Endothelial cell of umbilical vein (primary cell): ENCODE results near the gene CERS6. TPM values are rescaled to one million over a fixed set of nuclear protein-coding genes. Genes with fewer than 3 reads are reported as not detected.

ENCODE experiments used
- BruUV-seq: library from RNA; stranded (reverse); fragments of 400-500 nt; replicated peaks from 2 replicates; lab custom pipeline; 2021; lab: Mats Ljungman, UMichigan
- CTCF ChIA-PET: fragments of 300-600, 350-600 bp; sonication (Branson Sonifier 250); formaldehyde crosslinking; loops from one replicate; lab custom pipeline; 2021; ENCODE audit warnings: antibody characterized with exemption, inconsistent platforms; lab: Charles Lee
- POLR2A ChIA-PET: fragments of 300-600, 350-600 bp; sonication (Branson Sonifier 250); formaldehyde crosslinking; loops from one replicate; lab custom pipeline; 2021; ENCODE audit warnings: antibody characterized with exemption, inconsistent platforms; lab: Charles Lee
- DNase-seq: peaks from one replicate; pipeline ENCODE4 v3.0.0-alpha.2; 2011; ENCODE audit warnings: low read depth, low spot score
- FAIRE-seq: peaks from 2 replicates; lab custom pipeline; 2011; peaks lifted over from hg19 to GRCh38; lab: Jason Lieb, UNC
- H2AFZ ChIP-seq: 2 replicates; pipeline ENCODE4 v1.6.0; 2012; ENCODE audit warnings: low read depth, low read length, control low read depth, inconsistent platforms
- H3K27ac ChIP-seq: 2 replicates; pipeline ENCODE4 v1.5.1; 2011; ENCODE audit warnings: low read depth, mild to moderate bottlenecking, control low read depth, low read length, moderate library complexity; ENCODE audit not compliant: insufficient read depth
- H3K27me3 ChIP-seq, 2 experiments: 2 replicates each; pipeline versions ENCODE4 v1.6.0 to v1.6.1; 2011; ENCODE audit warnings: low read length in 2 of 2, mixed read lengths in 1 of 2; ENCODE audit not compliant: control insufficient read depth in 2 of 2, insufficient read depth in 2 of 2
- H3K36me3 ChIP-seq, 2 experiments: 2 replicates in 1 of 2; 3 replicates in 1 of 2; pipeline ENCODE4 v1.5.1; 2011; ENCODE audit warnings: low read length in 2 of 2, mild to moderate bottlenecking in 1 of 2, moderate library complexity in 1 of 2; ENCODE audit not compliant: control insufficient read depth in 2 of 2, insufficient read depth in 2 of 2; ENCODE audit errors: extremely low read depth in 1 of 2
- H3K4me1 ChIP-seq: 3 replicates; pipeline ENCODE4 v1.5.1; 2011; ENCODE audit warnings: mild to moderate bottlenecking, low read length; ENCODE audit not compliant: control insufficient read depth, insufficient read depth; ENCODE audit errors: extremely low read depth
- H3K4me2 ChIP-seq: 2 replicates; pipeline ENCODE4 v1.6.1; 2011; ENCODE audit warnings: low read length, control low read depth, mixed read lengths; ENCODE audit not compliant: insufficient read depth
- H3K4me3 ChIP-seq, 3 experiments: fragments of 200-600 bp in 1 of 3; sonication (generic), shearing (Covaris generic) in 1 of 3; replicated peaks in 1 of 3; 2 replicates each; pipeline ENCODE4 v1.5.1; 2011 to 2016; ENCODE audit warnings: control low read depth in 3 of 3, low read length in 3 of 3, mild to moderate bottlenecking in 2 of 3, inconsistent platforms in 1 of 3, low read depth in 1 of 3, moderate library complexity in 1 of 3; ENCODE audit not compliant: insufficient read depth in 1 of 3
- H3K79me2 ChIP-seq: 2 replicates; pipeline ENCODE4 v1.6.0; 2012; ENCODE audit warnings: low read length, inconsistent platforms; ENCODE audit not compliant: control insufficient read depth, insufficient read depth
- H3K9ac ChIP-seq: replicated peaks from 2 replicates; pipeline ENCODE3; 2011; ENCODE audit warnings: low read length, control low read depth; ENCODE audit not compliant: insufficient read depth; ENCODE audit errors: extremely low read depth
- H3K9me1 ChIP-seq: replicated peaks from 3 replicates; pipeline ENCODE4 v1.6.0; 2011; ENCODE audit warnings: mild to moderate bottlenecking, low read length; ENCODE audit not compliant: control insufficient read depth, insufficient read depth; ENCODE audit errors: extremely low read depth
- H3K9me3 ChIP-seq: replicated peaks from 2 replicates; pipeline ENCODE4 v1.5.1; 2012; ENCODE audit warnings: low read length, inconsistent platforms; ENCODE audit not compliant: control insufficient read depth, insufficient read depth
- H4K20me1 ChIP-seq: replicated peaks from 2 replicates; pipeline ENCODE3; 2011; ENCODE audit warnings: mild to moderate bottlenecking, low read length; ENCODE audit not compliant: control insufficient read depth, insufficient read depth; ENCODE audit errors: extremely low read depth
- EZH2 ChIP-seq: IDR thresholded peaks from 2 replicates; pipeline ENCODE4 v1.6.1; 2012; ENCODE audit warnings: borderline replicate concordance, low read depth, mild to moderate bottlenecking, moderate library complexity, low read length, inconsistent platforms; ENCODE audit not compliant: severe bottlenecking
- FOS ChIP-seq: IDR thresholded peaks from 2 replicates; pipeline ENCODE4 v1.6.1; 2011; ENCODE audit warnings: mild to moderate bottlenecking, low read length, moderate library complexity, borderline replicate concordance; ENCODE audit not compliant: insufficient read depth
- GATA2 ChIP-seq: IDR thresholded peaks from 2 replicates; pipeline ENCODE4 v1.7.0; 2011; ENCODE audit warnings: low read depth, mild to moderate bottlenecking, moderate library complexity, mixed read lengths, low read length; ENCODE audit not compliant: insufficient read length, insufficient read depth
- JUN ChIP-seq: IDR thresholded peaks from 2 replicates; pipeline ENCODE4 v1.6.1; 2011; ENCODE audit warnings: borderline replicate concordance, low read depth; ENCODE audit not compliant: insufficient read length, insufficient read depth
- MYC ChIP-seq: IDR thresholded peaks from one replicate; pipeline ENCODE4 v1.6.1; 2011; ENCODE audit warnings: mild to moderate bottlenecking, low read depth, low read length
- POLR2A ChIP-seq: IDR thresholded peaks from 2 replicates; pipeline ENCODE4 v1.6.1; 2012; ENCODE audit warnings: low read depth, mild to moderate bottlenecking, control low read depth, low read length
- POLR2AphosphoS5 ChIP-seq: IDR thresholded peaks from 2 replicates; pipeline ENCODE4 v1.6.1; 2012; ENCODE audit warnings: low read depth, mild to moderate bottlenecking, control low read depth, low read length, moderate library complexity; ENCODE audit not compliant: insufficient read depth
- dilution Hi-C: fragments of 300-500 bp; cut with MboI; formaldehyde crosslinking; loops from one replicate; pipeline ENCODE4 v1.15.0; 2019; ENCODE audit warnings: low sequenced_read_pairs; ENCODE audit not compliant: extremely low pct_ligation_motif_present
- intact Hi-C: fragments of 100-400 bp; cut with micrococcal nuclease; formaldehyde crosslinking; loops from one replicate; pipeline ENCODE4 v1.10.0; 2022
- polyA plus RNA-seq, 4 experiments: library from polyadenylated mRNA; depleted of rRNA in 3 of 4; stranded (reverse) in 3 of 4; unstranded in 1 of 4; fragments of >200 nt; gene quantifications; 2 replicates each; pipeline versions ENCODE4 v1.2.1 to v1.2.3, GENCODE V29; 2011 to 2012; ENCODE audit warnings: missing spikeins in 1 of 4
- total RNA-seq: library from RNA; stranded (reverse); gene quantifications from 2 replicates; pipeline ENCODE4 v1.2.3, GENCODE V29; 2021
- TF ChIP-seq, protein P1 (sequence below): IDR thresholded peaks from 2 replicates; pipeline ENCODE4 v1.6.1; 2011; ENCODE audit not compliant: insufficient read depth, insufficient read length
- TF ChIP-seq, protein P2 (sequence below), 2 donors: IDR thresholded peaks; 1 replicate in 1 of 2; 2 replicates in 1 of 2; pipeline ENCODE4 v1.5.1; 2011; ENCODE audit warnings: low read length in 2 of 2, mild to moderate bottlenecking in 2 of 2, moderate library complexity in 2 of 2, control low read depth in 1 of 2, inconsistent platforms in 1 of 2, low read depth in 1 of 2; ENCODE audit not compliant: insufficient read depth in 1 of 2; ENCODE audit errors: extremely low read depth in 1 of 2

CERS6 gene
- total and polyA plus RNA-seq, 2 donors (not counting 3 experiments of a cell fraction or from before 2014, with no cell fraction given): 2.7 to 11.7 TPM

DNA sequence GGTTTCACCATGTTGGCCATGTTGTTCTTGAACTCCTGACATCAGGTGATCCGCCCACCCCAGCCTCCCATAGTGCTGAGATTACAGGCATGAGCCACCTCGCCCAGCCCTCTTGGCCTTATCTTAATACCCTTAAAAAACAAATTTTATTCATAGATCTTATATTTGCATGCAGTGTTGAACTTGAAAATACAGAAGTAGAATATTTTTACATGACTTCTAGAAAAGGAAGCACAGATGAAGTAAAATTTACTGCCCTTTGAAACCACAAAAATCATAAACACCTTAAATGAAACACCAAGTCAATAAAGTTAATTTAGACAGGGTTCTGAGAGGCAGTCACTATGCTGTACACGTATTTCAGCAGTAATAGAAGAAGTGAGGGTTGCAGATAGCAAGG lies 145.7 kb downstream of the CERS6 start:
- no peaks in the 10 kb centered on the region for H3K9me3 ChIP-seq
- H3K27me3 ChIP-seq: no peaks in the 10 kb centered on the region
- H3K9me1 ChIP-seq: no peaks in the 10 kb centered on the region
- dilution Hi-C loops: no loop called here
- H3K79me2 ChIP-seq: no peaks in the 10 kb centered on the region
- ChIA-PET CTCF (no interaction called here), POLR2A (no interaction called here)
- TF ChIP-seq, protein P1, sequence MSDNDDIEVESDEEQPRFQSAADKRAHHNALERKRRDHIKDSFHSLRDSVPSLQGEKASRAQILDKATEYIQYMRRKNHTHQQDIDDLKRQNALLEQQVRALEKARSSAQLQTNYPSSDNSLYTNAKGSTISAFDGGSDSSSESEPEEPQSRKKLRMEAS: no peak
- TF ChIP-seq JUN (no peak), EZH2 (no peak), POLR2AphosphoS5 (no peak), FOS (no peak), MYC (no peak), POLR2A (no peak), GATA2 (no peak)
- TF ChIP-seq, protein P2, sequence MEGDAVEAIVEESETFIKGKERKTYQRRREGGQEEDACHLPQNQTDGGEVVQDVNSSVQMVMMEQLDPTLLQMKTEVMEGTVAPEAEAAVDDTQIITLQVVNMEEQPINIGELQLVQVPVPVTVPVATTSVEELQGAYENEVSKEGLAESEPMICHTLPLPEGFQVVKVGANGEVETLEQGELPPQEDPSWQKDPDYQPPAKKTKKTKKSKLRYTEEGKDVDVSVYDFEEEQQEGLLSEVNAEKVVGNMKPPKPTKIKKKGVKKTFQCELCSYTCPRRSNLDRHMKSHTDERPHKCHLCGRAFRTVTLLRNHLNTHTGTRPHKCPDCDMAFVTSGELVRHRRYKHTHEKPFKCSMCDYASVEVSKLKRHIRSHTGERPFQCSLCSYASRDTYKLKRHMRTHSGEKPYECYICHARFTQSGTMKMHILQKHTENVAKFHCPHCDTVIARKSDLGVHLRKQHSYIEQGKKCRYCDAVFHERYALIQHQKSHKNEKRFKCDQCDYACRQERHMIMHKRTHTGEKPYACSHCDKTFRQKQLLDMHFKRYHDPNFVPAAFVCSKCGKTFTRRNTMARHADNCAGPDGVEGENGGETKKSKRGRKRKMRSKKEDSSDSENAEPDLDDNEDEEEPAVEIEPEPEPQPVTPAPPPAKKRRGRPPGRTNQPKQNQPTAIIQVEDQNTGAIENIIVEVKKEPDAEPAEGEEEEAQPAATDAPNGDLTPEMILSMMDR (IDR thresholded peaks at IDR 0.05; ENCODE audit: extremely low read depth in 1 of 2, insufficient read depth in 1 of 2, low read depth in 1 of 2, low read length in 2 of 2): no peak
- no peak overlapping the region for H3K4me2 ChIP-seq
- no peak overlapping the region for H2AFZ ChIP-seq
- BruUV-seq: no TSS peak
- FAIRE-seq: no peak
- H3K4me1 ChIP-seq: no peaks in the 10 kb centered on the region
- H3K27ac ChIP-seq: no peak overlapping the region
- intact Hi-C loops: no loop called here
- no peak overlapping the region for H3K9ac ChIP-seq
- no peaks in the 10 kb centered on the region for H3K36me3 ChIP-seq
- H4K20me1 ChIP-seq: no peaks in the 10 kb centered on the region
- no peak for DNase-seq
- H3K4me3 ChIP-seq: no peak overlapping the region
